AG04450 (cell line): ENCODE measurements around the gene PDE4D. TPM values are rescaled to one million over a fixed set of nuclear protein-coding genes. Genes with fewer than 3 reads are reported as not detected.

Experiments
- CTCF ChIA-PET: fragments of 300-600, 350-600 bp; formaldehyde crosslinking; extraction: SDS; loops from one replicate; lab custom pipeline; 2022; ENCODE audit warnings: antibody characterized with exemption, inconsistent platforms; lab: Charles Lee
- POLR2A ChIA-PET: fragments of 350-600 bp; formaldehyde crosslinking; extraction: SDS; loops from one replicate; lab custom pipeline; 2021; ENCODE audit warnings: antibody characterized with exemption, inconsistent platforms; lab: Yijun Ruan, JAX
- DNase-seq: peaks from one replicate; pipeline ENCODE4 v3.0.0-alpha.2; 2011; ENCODE audit warnings: low read depth, low spot score
- H3K27ac ChIP-seq: one replicate; pipeline ENCODE4 v1.5.1; 2012; ENCODE audit warnings: low read depth, low read length, control low read depth
- H3K27me3 ChIP-seq: one replicate; pipeline ENCODE4 v1.6.0; 2012; ENCODE audit warnings: low read length; ENCODE audit not compliant: control insufficient read depth, insufficient read depth
- H3K4me3 ChIP-seq: 2 replicates; pipeline ENCODE4 v1.5.1; 2011; ENCODE audit warnings: mild to moderate bottlenecking, low read depth, low read length, control low read depth
- H3K9me3 ChIP-seq: 2 replicates; pipeline ENCODE4 v1.5.1; 2012; ENCODE audit warnings: low read length; ENCODE audit not compliant: control insufficient read depth, insufficient read depth
- polyA plus RNA-seq: library from polyadenylated mRNA; depleted of rRNA; stranded (reverse); fragments of >200 nt; gene quantifications from 2 replicates; pipeline ENCODE4 v1.2.3, GENCODE V29; 2011
- TF ChIP-seq, protein P1 (sequence below): IDR thresholded peaks from 2 replicates; pipeline ENCODE4 v1.5.1; 2011; ENCODE audit warnings: low read depth, low read length, control low read depth, inconsistent platforms

PDE4D gene
- polyA plus RNA-seq, 1 experiment = 12.0 TPM

DNA sequence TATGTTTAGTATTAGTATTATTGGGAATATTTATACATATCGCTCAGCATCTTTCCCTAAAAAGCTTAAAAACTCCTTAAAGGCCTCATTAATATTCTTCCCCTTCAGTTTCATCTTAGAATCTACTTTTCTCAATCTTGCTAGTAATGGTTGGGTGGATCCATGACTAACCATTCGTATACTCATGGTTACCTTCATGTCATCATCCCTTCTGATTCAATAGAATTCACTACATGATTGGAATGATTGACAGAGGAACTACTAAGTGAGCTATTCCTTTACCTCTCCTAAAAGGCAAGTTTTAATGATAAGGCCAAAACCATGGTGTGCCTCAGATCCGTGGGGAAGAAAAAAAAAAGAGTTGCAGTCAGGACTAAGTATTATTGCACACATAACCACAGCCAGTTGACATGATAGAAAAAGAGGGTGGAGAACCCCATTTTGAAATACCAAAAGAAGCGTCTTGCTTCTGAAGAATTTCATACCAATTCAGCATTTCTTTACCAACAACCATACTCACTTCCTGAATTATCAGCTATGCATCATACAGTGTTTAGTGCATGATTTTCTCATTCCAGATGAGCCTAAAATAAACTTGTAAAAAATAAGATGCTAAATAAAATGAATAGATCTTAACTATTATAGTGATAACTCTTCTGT lies 624.6 kb downstream of the PDE4D start:
- ChIA-PET CTCF (no interaction called here), POLR2A (no interaction called here)
- Histone ChIP-seq H3K9me3 (no peaks in the 10 kb centered on the region), H3K4me3 (no peak overlapping the region), H3K27me3 (no peaks in the 10 kb centered on the region), H3K27ac (no peak overlapping the region)
- TF ChIP-seq, protein P1, sequence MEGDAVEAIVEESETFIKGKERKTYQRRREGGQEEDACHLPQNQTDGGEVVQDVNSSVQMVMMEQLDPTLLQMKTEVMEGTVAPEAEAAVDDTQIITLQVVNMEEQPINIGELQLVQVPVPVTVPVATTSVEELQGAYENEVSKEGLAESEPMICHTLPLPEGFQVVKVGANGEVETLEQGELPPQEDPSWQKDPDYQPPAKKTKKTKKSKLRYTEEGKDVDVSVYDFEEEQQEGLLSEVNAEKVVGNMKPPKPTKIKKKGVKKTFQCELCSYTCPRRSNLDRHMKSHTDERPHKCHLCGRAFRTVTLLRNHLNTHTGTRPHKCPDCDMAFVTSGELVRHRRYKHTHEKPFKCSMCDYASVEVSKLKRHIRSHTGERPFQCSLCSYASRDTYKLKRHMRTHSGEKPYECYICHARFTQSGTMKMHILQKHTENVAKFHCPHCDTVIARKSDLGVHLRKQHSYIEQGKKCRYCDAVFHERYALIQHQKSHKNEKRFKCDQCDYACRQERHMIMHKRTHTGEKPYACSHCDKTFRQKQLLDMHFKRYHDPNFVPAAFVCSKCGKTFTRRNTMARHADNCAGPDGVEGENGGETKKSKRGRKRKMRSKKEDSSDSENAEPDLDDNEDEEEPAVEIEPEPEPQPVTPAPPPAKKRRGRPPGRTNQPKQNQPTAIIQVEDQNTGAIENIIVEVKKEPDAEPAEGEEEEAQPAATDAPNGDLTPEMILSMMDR = no peak
- no peak for DNase-seq

DNA sequence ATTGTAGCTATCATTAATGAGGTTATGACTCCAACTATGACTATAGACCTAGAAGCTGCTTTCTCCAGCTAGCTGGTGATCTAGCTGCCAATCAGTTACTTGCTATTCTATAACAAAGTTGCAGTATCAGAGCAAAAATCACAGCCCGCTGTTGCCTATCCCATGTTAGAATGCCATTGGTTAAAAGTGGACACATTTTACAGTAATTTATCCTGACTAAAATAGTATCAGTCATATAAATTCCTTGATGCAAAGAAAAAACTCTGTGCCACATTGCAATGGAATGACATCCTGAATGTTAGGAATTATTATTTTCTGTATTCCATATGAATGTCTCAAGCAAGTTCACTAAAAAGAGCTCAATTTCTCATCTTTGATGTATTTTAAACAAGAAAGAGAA lies 626.5 kb downstream of the PDE4D start:
- no peak overlapping the region for H3K27ac ChIP-seq
- H3K27me3 ChIP-seq = no peaks in the 10 kb centered on the region
- CTCF ChIA-PET = no interaction called here
- no peaks in the 10 kb centered on the region for H3K9me3 ChIP-seq
- TF ChIP-seq, protein P1 = no peak
- H3K4me3 ChIP-seq = no peak overlapping the region
- POLR2A ChIA-PET = no interaction called here
- no peak for DNase-seq

DNA sequence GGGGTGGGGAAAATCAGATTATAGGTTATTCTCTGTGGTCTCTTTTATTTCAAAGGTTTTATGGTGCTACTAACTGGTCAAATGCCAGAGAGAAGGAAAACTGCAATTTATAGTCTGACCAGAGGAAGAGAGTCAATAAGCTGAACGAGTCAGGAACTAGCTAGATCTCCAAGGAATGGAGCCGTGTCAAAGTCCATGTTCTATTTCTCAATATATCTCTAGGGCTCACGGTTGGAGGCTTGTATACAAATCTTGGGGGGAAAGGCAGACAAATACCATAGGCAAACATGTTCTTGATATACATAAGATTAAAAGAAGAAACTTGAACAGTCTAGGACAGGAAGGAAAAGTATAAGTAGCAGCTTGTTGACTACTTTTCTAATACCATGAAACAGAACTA lies 627.1 kb downstream of the PDE4D start:
- Histone ChIP-seq H3K9me3 (no peaks in the 10 kb centered on the region), H3K27ac (no peak overlapping the region), H3K27me3 (no peaks in the 10 kb centered on the region), H3K4me3 (no peak overlapping the region)
- ChIA-PET POLR2A (no interaction called here), CTCF (interaction anchor here (0.9 kb wide), 1 partner anchor 101 kb away, joined by 4 read pairs; no protein-coding TSS in a partner anchor)
- TF ChIP-seq, protein P1 = no peak
- DNase-seq = no peak

DNA sequence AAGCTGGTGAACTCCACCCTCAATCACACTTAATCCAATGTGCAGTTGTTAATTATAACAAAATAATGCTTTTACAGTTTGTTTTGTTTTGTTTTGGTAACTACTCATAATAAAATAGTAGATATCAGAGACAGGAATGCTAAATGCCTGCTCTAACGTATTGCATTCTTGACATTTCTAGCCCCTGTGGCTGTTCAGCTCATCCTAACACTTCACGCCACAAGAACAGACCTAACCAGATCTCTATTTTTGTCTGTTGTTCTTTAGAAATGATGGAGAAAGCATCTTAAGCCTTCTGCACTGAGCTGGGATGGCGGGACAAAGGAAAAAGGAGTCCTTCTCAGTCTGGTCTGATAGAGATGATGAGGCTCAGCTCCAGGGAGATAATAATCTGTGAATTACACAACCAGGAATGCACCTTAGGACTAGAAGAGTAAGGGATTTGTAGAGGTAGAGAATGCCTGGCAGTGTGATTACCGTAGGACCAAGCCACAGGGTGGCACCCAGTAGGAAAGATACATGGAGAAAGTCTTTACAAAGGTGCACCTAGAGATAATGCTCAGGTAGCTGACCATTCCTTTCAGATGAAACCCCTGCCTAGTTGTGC lies 628.8 kb downstream of the PDE4D start:
- no peak for DNase-seq
- Histone ChIP-seq H3K9me3 (no peaks in the 10 kb centered on the region), H3K27ac (no peak overlapping the region), H3K4me3 (no peak overlapping the region), H3K27me3 (no peaks in the 10 kb centered on the region)
- TF ChIP-seq, protein P1 = no peak
- POLR2A ChIA-PET = no interaction called here
- CTCF ChIA-PET = interaction anchor here (0.8 to 1.3 kb wide), 3 partner anchors 49 to 116 kb away, joined by 3 to 4 read pairs (median 4); no protein-coding TSS in a partner anchor

DNA sequence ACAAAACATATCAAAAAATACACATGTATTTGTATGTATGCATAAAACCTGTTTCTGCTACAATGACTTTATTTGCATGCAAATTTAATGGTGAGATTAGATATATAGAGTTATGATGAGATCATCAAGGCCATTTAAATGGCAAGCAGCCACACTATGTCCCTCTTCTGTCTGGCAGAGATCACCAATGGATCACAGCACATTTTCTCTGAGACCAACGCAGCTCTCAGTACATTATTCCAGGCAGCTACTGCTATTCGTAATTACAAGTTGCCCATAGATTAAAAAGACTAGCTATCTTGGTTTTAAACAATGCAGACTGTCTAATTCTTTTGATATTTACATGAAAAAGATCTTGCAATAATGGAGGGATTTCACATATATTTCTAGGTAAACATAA lies 629.5 kb downstream of the PDE4D start:
- ChIA-PET CTCF (interaction anchor here (1.3 kb wide), 1 partner anchor 116 kb away, joined by 3 read pairs; no protein-coding TSS in a partner anchor), POLR2A (no interaction called here)
- DNase-seq = no peak
- H3K9me3 ChIP-seq = no peaks in the 10 kb centered on the region
- TF ChIP-seq, protein P1 = no peak
- H3K4me3 ChIP-seq = no peak overlapping the region
- H3K27me3 ChIP-seq = no peaks in the 10 kb centered on the region
- H3K27ac ChIP-seq = no peak overlapping the region
